Activated CD4-positive, alpha-beta T cell treated with anti-CD3 and anti-CD28 coated beads for 36 hours (primary cell): ENCODE data around the gene TULP3. TPM values are rescaled to one million over a fixed set of nuclear protein-coding genes. Genes with fewer than 3 reads are reported as not detected.

Experiments
- total RNA-seq, 2 experiments: library from RNA; stranded (reverse); gene quantifications; one replicate each; pipeline ENCODE4 v1.2.3, GENCODE V29; 2021

TULP3 gene
- total RNA-seq, 2 experiments from 2014 or later, result 5.9 to 7.3 TPM

Other genes starting within 250 kb of the TULP3 start
- gene FKBP4, start 95.9 kb upstream of the TULP3 start, total RNA-seq, result 100 to 1,000 TPM; 129 to 182 TPM
- gene ITFG2, start 78.2 kb upstream of the TULP3 start, total RNA-seq, result 10 to 100 TPM; 28.0 to 35.3 TPM
- not detected for gene NRIP2, start 55.9 kb upstream of the TULP3 start, total RNA-seq
- gene TEX52, start 33.9 kb upstream of the TULP3 start, total RNA-seq, result under 1 TPM in 1 of 2 experiments, not detected in 1; 0.16 TPM
- gene FOXM1, start 13.7 kb upstream of the TULP3 start, total RNA-seq, result 10 to 100 TPM; 74.5 to 92.3 TPM
- 10 to 100 TPM; 61.1 to 91.4 TPM for gene RHNO1, start 13.7 kb upstream of the TULP3 start, total RNA-seq
- gene TEAD4, start 68.5 kb downstream of the TULP3 start, total RNA-seq, result 1 to 10 TPM; 7.2 to 9.0 TPM
- gene TSPAN9, start 186.5 kb downstream of the TULP3 start, total RNA-seq, result 1 to 10 TPM in 1 of 2 experiments, under 1 TPM in 1; 0.82 to 1.3 TPM